Measurements from ENCODE around the gene ZNF532. TPM values are rescaled to one million over a fixed set of nuclear protein-coding genes. Genes with fewer than 3 reads are reported as not detected.

The ZNF532 gene
- polyA plus RNA-seq, 3 donors: 0.76 to 18.5 (median 1.7) TPM

GRCh38 chr18:58970943-58971790 is 106.5 kb downstream of the ZNF532 start:
- Histone ChIP-seq H3K79me2 (ENCODE audit: insufficient read depth, low read length) (no peaks in the 10 kb centered on the region), H3K27ac (ENCODE audit: low read depth in 1 of 2, low read length in 2 of 2) (no peak overlapping the region), H3K9ac (ENCODE audit: insufficient read depth, low read length, poor library complexity, severe bottlenecking) (no peak overlapping the region), H3K4me1 (ENCODE audit: control insufficient read depth in 1 of 2, insufficient read depth in 2 of 2, low read length in 2 of 2) (peaks cover 2 to 4% of the 10 kb centered on the region in 2 donors), H3K36me3 (replicated peaks in 1 of 2; ENCODE audit: control insufficient read depth in 1 of 2, insufficient read depth in 2 of 2, low read length in 2 of 2) (no peaks in the 10 kb centered on the region), H3K4me3 (replicated peaks in 1 of 3; ENCODE audit: low read depth in 2 of 3, low read length in 3 of 3) (no peak overlapping the region), H3K9me3 (replicated peaks in 1 of 2; ENCODE audit: control insufficient read depth in 1 of 2, insufficient read depth in 1 of 2, low read length in 2 of 2) (no peaks in the 10 kb centered on the region), H3K27me3 (ENCODE audit: control insufficient read depth in 2 of 2, insufficient read depth in 2 of 2, low read length in 2 of 2) (no peaks in the 10 kb centered on the region), H4K20me1 (ENCODE audit: insufficient read depth, low read length) (no peaks in the 10 kb centered on the region), H3K4me2 (replicated peaks; ENCODE audit: extremely low read depth, low read length, poor library complexity, severe bottlenecking) (no peak overlapping the region), H2AFZ (ENCODE audit: insufficient read depth, low read depth, low read length, poor library complexity, severe bottlenecking) (no peak overlapping the region)
- no peak overlapping the region for H3K27ac Mint-ChIP-seq
- intact Hi-C loops (cut with micrococcal nuclease): no loop called here
- DNase-seq: no peak
- H3K9me3 Mint-ChIP-seq: no peaks in the 10 kb centered on the region
- H3K36me3 Mint-ChIP-seq: peaks cover 0 to 15% of the 10 kb centered on the region in 2 donors
- peaks cover 0 to 3% (median 3%) of the 10 kb centered on the region in 3 donors for H3K27me3 Mint-ChIP-seq (ENCODE audit: low read depth in 3 of 3)
- H3K4me3 Mint-ChIP-seq: no peak overlapping the region
- TF ChIP-seq CTCF (IDR thresholded peaks at IDR 0.05): no peak
- peaks cover 11% of the 10 kb centered on the region for H3K4me1 Mint-ChIP-seq
- WGBS (ENCODE audit: insufficient coverage): 98% methylated on average over 6 of the region's 14 CpGs

GRCh38 chr18:58975296-58975695 is 110.6 kb downstream of the ZNF532 start:
- Histone ChIP-seq H3K36me3 (replicated peaks in 1 of 2; ENCODE audit: control insufficient read depth in 1 of 2, insufficient read depth in 2 of 2, low read length in 2 of 2) (no peaks in the 10 kb centered on the region), H2AFZ (ENCODE audit: insufficient read depth, low read depth, low read length, poor library complexity, severe bottlenecking) (no peak overlapping the region), H3K4me2 (replicated peaks; ENCODE audit: extremely low read depth, low read length, poor library complexity, severe bottlenecking) (peak overlapping the region; percentile 38), H3K9me3 (replicated peaks in 1 of 2; ENCODE audit: control insufficient read depth in 1 of 2, insufficient read depth in 1 of 2, low read length in 2 of 2) (no peaks in the 10 kb centered on the region), H3K4me3 (replicated peaks in 1 of 3; ENCODE audit: low read depth in 2 of 3, low read length in 3 of 3) (peak overlapping the region in 1 of 3 experiments; percentile 19), H3K79me2 (ENCODE audit: insufficient read depth, low read length) (no peaks in the 10 kb centered on the region), H3K9ac (ENCODE audit: insufficient read depth, low read length, poor library complexity, severe bottlenecking) (no peak overlapping the region), H3K27ac (ENCODE audit: low read depth in 1 of 2, low read length in 2 of 2) (no peak overlapping the region), H3K4me1 (ENCODE audit: control insufficient read depth in 1 of 2, insufficient read depth in 2 of 2, low read length in 2 of 2) (peaks cover 2 to 4% of the 10 kb centered on the region in 2 donors), H4K20me1 (ENCODE audit: insufficient read depth, low read length) (no peaks in the 10 kb centered on the region), H3K27me3 (ENCODE audit: control insufficient read depth in 2 of 2, insufficient read depth in 2 of 2, low read length in 2 of 2) (no peaks in the 10 kb centered on the region)
- Mint-ChIP-seq H3K36me3 (peaks cover 0 to 14% of the 10 kb centered on the region in 2 donors), H3K27ac (peak overlapping the region in 1 of 7 donors; percentile 22), H3K4me3 (peak overlapping the region; percentile 51 to 83), H3K27me3 (ENCODE audit: low read depth in 3 of 3) (peaks cover 0 to 3% (median 1%) of the 10 kb centered on the region in 3 donors), H3K9me3 (no peaks in the 10 kb centered on the region), H3K4me1 (peaks cover 15% of the 10 kb centered on the region)
- no peak for DNase-seq
- intact Hi-C loops (cut with micrococcal nuclease): no loop called here
- TF ChIP-seq CTCF (IDR thresholded peaks at IDR 0.05): no peak
- no CpG with 5 or more reads among the region's 11 CpGs for WGBS (ENCODE audit: insufficient coverage)

Measured in CD14-positive monocyte (primary cell).